GM23248 (cell line): ENCODE results near the gene PTPRK. TPM values are rescaled to one million over a fixed set of nuclear protein-coding genes. Genes with fewer than 3 reads are reported as not detected.

Experiments
- DNase-seq: peaks from one replicate; pipeline ENCODE4 v3.0.0-alpha.2; 2015
- H2AFZ ChIP-seq: fragments of 200-600 bp; sonication (generic); 2 replicates; pipeline ENCODE4 v1.6.1; 2016; ENCODE audit warnings: antibody characterized with exemption
- H3F3A ChIP-seq: fragments of 200-600 bp; sonication (generic); 2 replicates; pipeline ENCODE4 v1.6.1; 2016; ENCODE audit warnings: mild to moderate bottlenecking, antibody characterized with exemption, mixed run types; ENCODE audit not compliant: insufficient read depth
- H3K27ac ChIP-seq: fragments of 200-600 bp; sonication (generic); 2 replicates; pipeline ENCODE4 v1.5.1; 2016; ENCODE audit warnings: mild to moderate bottlenecking
- H3K27me3 ChIP-seq: fragments of 200-600 bp; sonication (generic); replicated peaks from 2 replicates; pipeline ENCODE4 v1.6.1; 2016; ENCODE audit warnings: mild to moderate bottlenecking; ENCODE audit not compliant: insufficient read depth
- H3K36me3 ChIP-seq: fragments of 200-600 bp; sonication (generic); 2 replicates; pipeline ENCODE4 v1.6.1; 2016; ENCODE audit warnings: low read depth, mild to moderate bottlenecking
- H3K4me1 ChIP-seq: fragments of 200-600 bp; sonication (generic); 2 replicates; pipeline ENCODE4 v1.6.1; 2016; ENCODE audit warnings: mild to moderate bottlenecking; ENCODE audit not compliant: insufficient read depth
- H3K4me2 ChIP-seq: fragments of 200-600 bp; sonication (generic); one replicate; pipeline ENCODE4 v1.6.1; 2016; ENCODE audit warnings: mild to moderate bottlenecking; ENCODE audit not compliant: unreplicated experiment
- H3K4me3 ChIP-seq: fragments of 200-600 bp; sonication (generic); 2 replicates; pipeline ENCODE4 v1.5.1; 2016; ENCODE audit warnings: mild to moderate bottlenecking
- H3K79me2 ChIP-seq: fragments of 200-600 bp; sonication (generic); 2 replicates; pipeline ENCODE4 v1.6.1; 2016; ENCODE audit warnings: mild to moderate bottlenecking; ENCODE audit not compliant: insufficient read depth
- H3K9ac ChIP-seq: fragments of 200-600 bp; sonication (generic); 2 replicates; pipeline ENCODE4 v1.6.1; 2016; ENCODE audit warnings: mild to moderate bottlenecking
- H3K9me2 ChIP-seq: fragments of 200-600 bp; sonication (generic); 2 replicates; pipeline ENCODE4 v1.6.1; 2016; ENCODE audit warnings: mixed run types, mild to moderate bottlenecking, moderate library complexity; ENCODE audit not compliant: insufficient read depth
- H3K9me3 ChIP-seq: fragments of 200-600 bp; sonication (generic); one replicate; pipeline ENCODE4 v1.6.1; 2017; ENCODE audit warnings: low read depth
- H4K20me1 ChIP-seq: fragments of 200-600 bp; sonication (generic); 2 replicates; pipeline ENCODE4 v1.6.0; 2016; ENCODE audit not compliant: insufficient read depth
- EZH2 ChIP-seq: fragments of 200-600 bp; sonication (generic); IDR thresholded peaks from 2 replicates; pipeline ENCODE4 v1.6.1; 2018; ENCODE audit warnings: antibody characterized with exemption, mild to moderate bottlenecking; ENCODE audit not compliant: insufficient read depth, poor library complexity, severe bottlenecking
- EZH2phosphoT487 ChIP-seq: fragments of 200-600 bp; sonication (generic); IDR thresholded peaks from 2 replicates; pipeline ENCODE4 v1.6.1; 2018; ENCODE audit warnings: antibody characterized with exemption, moderate library complexity, mild to moderate bottlenecking, low read depth; ENCODE audit not compliant: insufficient read depth
- WGBS, 2 experiments: methylation state at CpG; one replicate each; pipeline ENCODE4 v1.1.6; 2015 to 2017; ENCODE audit warnings: low lambda C conversion rate in 2 of 2, low coverage in 1 of 2; ENCODE audit errors: missing lambda C conversion rate in 2 of 2; 5-methylcytosine and 5-hydroxymethylcytosine counted together
- in situ Hi-C: fragments of 300-500 bp; cut with MboI; formaldehyde crosslinking; loops from 2 replicates; pipeline ENCODE4 v1.15.0; 2020
- polyA plus RNA-seq: library from polyadenylated mRNA; unstranded; fragments of >200 nt; fragmentation: Nextera tagmentation; extraction: Ambion mirVana; gene quantifications from 2 replicates; pipeline ENCODE4 v1.2.1, GENCODE V29; 2016
- total RNA-seq: library from RNA; depleted of rRNA; stranded (reverse); fragments of >200 nt; shearing (Covaris generic); gene quantifications from 2 replicates; pipeline ENCODE4 v1.2.3, GENCODE V29; 2014

Gene PTPRK
- total and polyA plus RNA-seq, 2 experiments from 2014 or later, result 22.3 to 34.5 TPM

- WGBS, 2 experiments, result 96 to 97% methylated on average over 1 of the region's 1 CpG
- no peaks in the 10 kb centered on the region for H3K79me2 ChIP-seq
- no peaks in the 10 kb centered on the region for H3K9me3 ChIP-seq
- no peak for DNase-seq
- H3K9ac ChIP-seq, result no peak overlapping the region
- H3K4me3 ChIP-seq, result no peak overlapping the region
- 0 out of 2 replicates have a peak, but pooled peaks cover 6% of the 10 kb centered on the region for H3K9me2 ChIP-seq
- H3K4me2 ChIP-seq, result no peak overlapping the region
- 0 out of 2 replicates have a peak, but pooled peaks cover 4% of the 10 kb centered on the region for H3K36me3 ChIP-seq
- H4K20me1 ChIP-seq, result no peaks in the 10 kb centered on the region
- H3K27me3 ChIP-seq, result no peaks in the 10 kb centered on the region
- H3K27ac ChIP-seq, result no peak overlapping the region
- no peaks in the 10 kb centered on the region for H3F3A ChIP-seq
- no peak for TF ChIP-seq EZH2phosphoT487
- no peak for TF ChIP-seq EZH2
- no peak overlapping the region for H2AFZ ChIP-seq
- in situ Hi-C loops, result no loop called here
- H3K4me1 ChIP-seq, result peaks cover 12% of the 10 kb centered on the region
Observed at GRCh38 chr6:128239146-128239545, 281.3 kb downstream of the PTPRK start.

DNA sequence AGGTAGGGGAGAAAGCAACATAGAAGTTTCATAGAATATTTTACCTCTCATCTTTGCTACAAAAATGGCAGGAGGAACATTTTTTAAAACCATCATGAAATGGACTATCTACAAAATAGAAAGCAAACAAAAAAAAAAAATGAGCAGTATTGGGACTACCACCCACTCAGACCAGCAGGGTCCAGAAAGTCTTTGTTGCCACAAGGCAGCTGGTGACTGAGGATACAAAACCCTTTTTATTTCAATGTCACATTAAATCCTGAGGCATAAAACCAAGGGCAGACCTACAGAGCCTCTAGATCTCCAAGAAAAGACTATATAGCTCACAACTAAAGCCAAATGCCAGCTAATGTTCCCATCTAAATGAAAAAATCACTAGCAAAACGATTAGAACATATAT lies 282.2 kb downstream of the PTPRK start:
- H3F3A ChIP-seq, result no peaks in the 10 kb centered on the region
- no peak overlapping the region for H3K4me2 ChIP-seq
- no peak for DNase-seq
- H3K9me2 ChIP-seq, result 0 out of 2 replicates have a peak, but pooled peaks cover 6% of the 10 kb centered on the region
- TF ChIP-seq EZH2 (no peak), EZH2phosphoT487 (no peak)
- no peak overlapping the region for H3K27ac ChIP-seq
- H3K36me3 ChIP-seq, result 0 out of 2 replicates have a peak, but pooled peaks cover 4% of the 10 kb centered on the region
- in situ Hi-C loops, result no loop called here
- no peak overlapping the region for H3K4me3 ChIP-seq
- H3K9ac ChIP-seq, result no peak overlapping the region
- no peaks in the 10 kb centered on the region for H4K20me1 ChIP-seq
- H2AFZ ChIP-seq, result no peak overlapping the region
- no peaks in the 10 kb centered on the region for H3K79me2 ChIP-seq
- H3K27me3 ChIP-seq, result no peaks in the 10 kb centered on the region
- 83 to 92% methylated on average over 1 of the region's 1 CpG for WGBS, 2 experiments
- peaks cover 5% of the 10 kb centered on the region for H3K4me1 ChIP-seq
- no peaks in the 10 kb centered on the region for H3K9me3 ChIP-seq

DNA sequence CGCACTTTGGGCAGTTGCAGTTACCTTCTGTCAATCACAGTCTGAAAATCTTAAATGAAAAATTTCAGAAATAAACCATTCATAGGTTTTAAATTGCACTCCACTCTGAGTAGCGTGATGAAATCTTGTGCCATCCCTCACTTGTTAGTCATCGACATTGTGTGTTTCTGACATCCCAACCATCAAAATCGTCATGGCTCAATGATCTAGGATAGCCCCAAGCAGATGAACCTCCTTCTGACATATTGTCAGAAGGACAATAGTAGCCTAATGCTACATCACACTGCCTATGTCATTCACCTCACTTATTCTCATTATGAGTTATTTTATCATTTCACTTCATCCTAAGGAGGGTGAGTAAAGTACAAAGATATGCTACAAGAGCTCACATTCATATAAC lies 284.8 kb downstream of the PTPRK start:
- H3K27me3 ChIP-seq, result no peaks in the 10 kb centered on the region
- no peaks in the 10 kb centered on the region for H3K4me1 ChIP-seq
- H3K9me2 ChIP-seq, result 0 out of 2 replicates have a peak, but pooled peaks cover 6% of the 10 kb centered on the region
- 89% methylated on average over 4 of the region's 4 CpGs for WGBS, 2 experiments
- H3K27ac ChIP-seq, result no peak overlapping the region
- H3K4me2 ChIP-seq, result no peak overlapping the region
- no peak overlapping the region for H3K9ac ChIP-seq
- H2AFZ ChIP-seq, result no peak overlapping the region
- H3K79me2 ChIP-seq, result no peaks in the 10 kb centered on the region
- no peak overlapping the region for H3K4me3 ChIP-seq
- in situ Hi-C loops, result no loop called here
- H3K36me3 ChIP-seq, result 0 out of 2 replicates have a peak, but pooled peaks cover 1% of the 10 kb centered on the region
- no peaks in the 10 kb centered on the region for H3F3A ChIP-seq
- no peaks in the 10 kb centered on the region for H3K9me3 ChIP-seq
- H4K20me1 ChIP-seq, result no peaks in the 10 kb centered on the region
- TF ChIP-seq EZH2phosphoT487 (no peak), EZH2 (no peak)
- DNase-seq, result no peak

GRCh38 chr6:128233531-128233930 lies 286.9 kb downstream of the PTPRK start:
- H3K4me3 ChIP-seq, result no peak overlapping the region
- no peaks in the 10 kb centered on the region for H3K27me3 ChIP-seq
- no peak overlapping the region for H3K9ac ChIP-seq
- no peak overlapping the region for H3K27ac ChIP-seq
- no peaks in the 10 kb centered on the region for H3K9me3 ChIP-seq
- no peak overlapping the region for H2AFZ ChIP-seq
- H3F3A ChIP-seq, result no peaks in the 10 kb centered on the region
- no peak for DNase-seq
- H4K20me1 ChIP-seq, result no peaks in the 10 kb centered on the region
- no peaks in the 10 kb centered on the region for H3K4me1 ChIP-seq
- 0 out of 2 replicates have a peak, but pooled peaks cover 6% of the 10 kb centered on the region for H3K9me2 ChIP-seq
- TF ChIP-seq EZH2, result no peak
- no peak for TF ChIP-seq EZH2phosphoT487
- WGBS, 2 experiments, result 95 to 99% methylated on average over 6 of the region's 6 CpGs
- in situ Hi-C loops, result no loop called here
- H3K4me2 ChIP-seq, result no peak overlapping the region
- no peaks in the 10 kb centered on the region for H3K79me2 ChIP-seq
- no peaks in the 10 kb centered on the region for H3K36me3 ChIP-seq

DNA sequence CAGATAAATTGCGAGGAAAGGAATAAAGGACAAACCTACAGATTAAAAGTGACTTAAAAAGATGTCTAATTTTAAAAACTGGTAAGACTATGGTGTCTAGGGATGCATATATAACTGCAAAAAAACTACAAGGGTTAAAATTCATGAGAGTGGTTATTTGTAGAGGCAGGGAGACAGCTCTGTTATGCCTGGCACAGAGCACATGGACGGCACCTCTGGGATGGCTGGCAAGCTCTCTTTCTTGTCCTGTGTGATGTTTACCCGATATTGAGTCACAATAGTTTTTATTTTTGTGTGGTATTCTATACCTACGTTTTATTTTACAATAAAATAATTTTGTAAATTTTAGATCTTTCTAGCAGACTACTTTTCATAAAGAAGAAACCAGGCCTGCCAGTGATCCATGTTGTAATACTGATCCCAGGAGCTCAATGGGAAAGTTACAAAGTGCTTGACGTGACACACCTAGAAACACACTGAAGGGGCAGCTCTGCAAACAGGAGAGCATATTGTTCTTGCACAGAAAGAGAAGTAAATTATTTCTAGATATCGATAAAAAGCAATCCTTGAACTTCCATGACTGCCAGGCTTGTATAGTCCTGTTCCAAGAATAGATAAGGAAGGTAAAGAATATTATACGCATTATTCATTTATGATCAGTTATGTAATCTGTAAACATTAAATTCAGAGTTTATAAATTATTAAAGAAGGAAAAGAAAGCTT lies 290.0 kb downstream of the PTPRK start:
- Histone ChIP-seq H3K27ac (no peak overlapping the region), H3K4me1 (no peaks in the 10 kb centered on the region), H3K36me3 (no peaks in the 10 kb centered on the region), H4K20me1 (no peaks in the 10 kb centered on the region), H3K27me3 (no peaks in the 10 kb centered on the region), H3K9me3 (no peaks in the 10 kb centered on the region), H3K9me2 (0 out of 2 replicates have a peak, but pooled peaks cover 6% of the 10 kb centered on the region), H2AFZ (no peak overlapping the region), H3F3A (no peaks in the 10 kb centered on the region), H3K4me2 (no peak overlapping the region), H3K79me2 (no peaks in the 10 kb centered on the region), H3K4me3 (no peak overlapping the region), H3K9ac (no peak overlapping the region)
- no peak for TF ChIP-seq EZH2
- no peak for TF ChIP-seq EZH2phosphoT487
- in situ Hi-C loops, result no loop called here
- DNase-seq, result no peak
- WGBS, 2 experiments, result 92 to 95% methylated on average over 7 of the region's 7 CpGs
